HG02610 (cell line): ENCODE results near the gene ARFGAP3.

ENCODE experiments used
- ATAC-seq: cut with Tn5 transposase; IDR thresholded peaks from one replicate; pipeline ENCODE4 v1.9.1; 2021; ENCODE audit warnings: mild to moderate bottlenecking, moderate library complexity; ENCODE audit not compliant: unreplicated experiment

Gene ARFGAP3

GRCh38 chr22:42856865-42857704 is at the start of gene ARFGAP3:
Gene ARFGAP3, minus strand, starts transcription at chr22:42857273. Its CDS starts 91 bp downstream, at chr22:42857182.
- peak; percentile 72 for ATAC-seq

- ATAC-seq = no peak
Measured at GRCh38 chr22:42905702-42906183, 48.7 kb upstream of the ARFGAP3 start.

GRCh38 chr22:42905217-42905616 is 48.1 kb upstream of the ARFGAP3 start:
- ATAC-seq = no peak

GRCh38 chr22:42904050-42904449 is 47.0 kb upstream of the ARFGAP3 start:
- ATAC-seq = no peak

GRCh38 chr22:42902875-42903510 is 45.9 kb upstream of the ARFGAP3 start:
- no peak for ATAC-seq

- no peak for ATAC-seq
Measured at GRCh38 chr22:42901790-42902508, 44.9 kb upstream of the ARFGAP3 start.

GRCh38 chr22:42897960-42898359 is 40.9 kb upstream of the ARFGAP3 start:
- no peak for ATAC-seq

GRCh38 chr22:42895541-42895981 is 38.5 kb upstream of the ARFGAP3 start:
- no peak for ATAC-seq

GRCh38 chr22:42895087-42895486 is 38.0 kb upstream of the ARFGAP3 start:
- peak; percentile 42 for ATAC-seq

- no peak for ATAC-seq
Measured at GRCh38 chr22:42893371-42894150, 36.5 kb upstream of the ARFGAP3 start.

GRCh38 chr22:42892571-42893316 is 35.7 kb upstream of the ARFGAP3 start:
- peak; percentile 5 for ATAC-seq

- peak; percentile 27 for ATAC-seq
Measured at GRCh38 chr22:42892156-42892555, 35.1 kb upstream of the ARFGAP3 start.

GRCh38 chr22:42891696-42892095 is 34.6 kb upstream of the ARFGAP3 start:
- no peak for ATAC-seq

GRCh38 chr22:42891008-42891407 is 33.9 kb upstream of the ARFGAP3 start:
- no peak for ATAC-seq

GRCh38 chr22:42889304-42889703 is 32.2 kb upstream of the ARFGAP3 start:
- no peak for ATAC-seq

- no peak for ATAC-seq
Measured at GRCh38 chr22:42887523-42888507, 30.7 kb upstream of the ARFGAP3 start.

GRCh38 chr22:42887120-42887519 is 30.0 kb upstream of the ARFGAP3 start:
- no peak for ATAC-seq

GRCh38 chr22:42885446-42885845 is 28.4 kb upstream of the ARFGAP3 start:
- no peak for ATAC-seq
